ENCODE data around the gene CFAP299.
A peak's percentile ranks its signal among the peaks of the same experiment; 100 is the strongest.
"Not testable (repeated sequence)": the region's sequence is repeated elsewhere in the genome, so short reads cannot be mapped to it uniquely, and the experiment has no call there.

The CFAP299 gene

DNA sequence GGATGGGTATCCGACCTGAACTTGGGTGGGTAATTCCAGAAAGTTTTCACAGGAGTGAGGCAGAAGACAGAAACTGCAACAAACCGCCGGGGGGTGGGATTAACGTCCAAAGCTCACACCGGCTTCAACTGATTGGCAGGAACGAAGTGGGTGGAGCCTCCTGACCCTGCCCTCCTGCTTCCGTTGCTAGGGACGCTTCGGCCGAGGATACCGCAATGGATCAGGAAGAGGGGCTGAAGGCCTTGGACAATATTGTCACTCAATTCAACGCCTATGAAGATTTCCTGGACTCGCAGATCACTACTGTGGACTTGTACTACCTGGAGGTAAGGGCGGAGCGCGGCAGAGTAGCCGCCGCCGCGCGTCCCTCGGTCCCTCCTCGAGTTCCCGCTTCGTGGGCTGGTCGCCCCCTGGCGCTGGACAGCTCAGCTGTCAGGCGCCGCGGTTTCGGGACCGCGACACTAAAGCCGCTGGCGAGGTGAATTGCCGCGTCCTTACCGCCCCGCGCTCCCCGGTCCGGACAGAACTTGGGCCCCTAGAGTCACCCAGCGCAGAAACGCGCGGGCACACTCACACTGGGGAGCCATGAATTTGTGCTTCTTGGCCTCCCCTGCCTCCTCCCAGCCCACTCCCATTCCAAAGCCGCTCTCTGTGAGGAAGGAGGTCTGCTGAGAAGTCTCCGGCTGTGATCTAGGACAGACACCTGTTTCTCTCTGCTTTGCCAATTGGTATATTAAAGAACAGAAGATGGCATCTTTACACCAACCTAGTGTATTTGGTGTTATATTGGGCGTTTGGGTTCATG lies at the start of gene CFAP299:
CFAP299 (plus strand) TSS at position 177 of the 805 bp plus-strand sequence.
- peak in 1 of 2 donors; percentile 42 for DNase-seq (ENCODE audit: low read depth in 1 of 2, low spot score in 1 of 2)

DNA sequence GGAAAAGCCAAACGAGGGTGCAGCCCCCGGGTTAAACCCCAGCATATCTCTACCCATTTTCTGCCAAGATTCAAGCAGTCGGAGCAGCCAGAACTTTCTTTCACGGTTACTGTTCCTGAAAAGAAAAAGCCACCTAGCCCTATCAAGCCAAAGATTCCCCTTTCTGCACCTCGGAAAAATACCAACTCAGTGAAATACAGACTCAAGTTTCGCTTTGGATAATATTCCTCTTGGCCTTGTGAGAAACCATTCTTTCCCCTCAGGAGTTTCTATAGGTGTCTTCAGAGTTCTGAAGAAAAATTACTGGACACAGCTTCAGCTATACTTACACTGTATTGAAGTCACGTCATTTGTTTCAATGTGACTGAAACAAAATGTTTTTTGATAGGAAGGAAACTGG lies 49.1 kb upstream of the CFAP299 start:
- no peak for DNase-seq (ENCODE audit: low read depth in 1 of 2, low spot score in 1 of 2)

DNA sequence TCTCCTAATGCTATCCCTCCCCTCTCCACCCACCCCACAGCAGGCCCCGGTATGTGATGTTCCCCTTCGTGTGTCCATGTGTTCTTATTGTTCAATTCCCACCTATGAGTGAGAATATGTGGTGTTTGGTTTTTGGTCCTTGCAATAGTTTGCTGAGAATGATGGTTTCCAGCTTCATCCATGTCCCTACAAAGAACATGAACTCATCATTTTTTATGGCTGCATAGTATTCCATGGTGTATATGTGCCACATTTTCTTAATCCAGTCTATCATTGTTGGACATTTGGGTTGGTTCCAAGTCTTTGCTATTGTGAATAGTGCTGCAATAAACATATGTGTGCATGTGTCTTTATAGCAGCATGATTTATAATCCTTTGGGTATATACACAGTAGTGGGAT lies 44.9 kb upstream of the CFAP299 start:
- DNase-seq (ENCODE audit: low read depth in 1 of 2, low spot score in 1 of 2) = not testable (repeated sequence)

DNA sequence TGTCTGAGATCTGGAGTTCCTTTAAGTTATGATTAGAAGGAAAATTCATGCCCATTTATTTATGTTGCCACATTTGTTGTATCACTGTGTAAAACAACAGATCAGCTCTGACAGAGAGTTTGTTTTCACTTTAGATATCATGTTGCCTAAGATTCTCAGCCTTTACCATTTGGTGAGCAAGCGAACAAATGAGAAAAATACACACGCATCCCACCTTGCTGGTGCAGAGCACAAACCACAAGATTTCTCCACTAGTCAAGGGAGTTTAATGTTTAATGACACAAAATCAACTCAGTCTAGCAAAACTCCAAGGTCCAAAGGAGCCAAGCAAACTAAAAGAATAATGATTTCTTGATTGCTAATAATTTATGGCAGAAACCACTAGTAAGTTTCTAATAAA lies 41.3 kb upstream of the CFAP299 start:
- DNase-seq (ENCODE audit: low read depth in 1 of 2, low spot score in 1 of 2) = no peak

DNA sequence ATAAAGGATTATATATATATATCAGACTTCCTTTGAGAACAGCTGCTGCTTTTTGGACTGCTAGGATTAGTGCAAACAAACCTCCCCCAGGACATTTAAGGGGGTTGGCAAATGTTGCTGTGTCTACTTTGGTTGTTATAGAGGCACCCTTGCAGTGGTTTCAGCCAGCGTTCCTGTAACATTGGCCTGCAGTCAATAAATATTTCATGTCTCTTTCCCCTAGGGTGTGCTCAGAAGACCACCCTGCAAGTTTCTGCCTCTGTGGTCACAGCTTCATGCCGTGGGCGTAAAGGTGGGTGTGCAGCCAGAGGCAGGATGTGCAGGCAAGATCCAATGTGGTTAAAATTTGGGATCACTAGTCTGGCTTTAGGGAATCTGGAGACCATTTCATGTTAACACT lies 40.2 kb upstream of the CFAP299 start:
- no peak for DNase-seq (ENCODE audit: low read depth in 1 of 2, low spot score in 1 of 2)

DNA sequence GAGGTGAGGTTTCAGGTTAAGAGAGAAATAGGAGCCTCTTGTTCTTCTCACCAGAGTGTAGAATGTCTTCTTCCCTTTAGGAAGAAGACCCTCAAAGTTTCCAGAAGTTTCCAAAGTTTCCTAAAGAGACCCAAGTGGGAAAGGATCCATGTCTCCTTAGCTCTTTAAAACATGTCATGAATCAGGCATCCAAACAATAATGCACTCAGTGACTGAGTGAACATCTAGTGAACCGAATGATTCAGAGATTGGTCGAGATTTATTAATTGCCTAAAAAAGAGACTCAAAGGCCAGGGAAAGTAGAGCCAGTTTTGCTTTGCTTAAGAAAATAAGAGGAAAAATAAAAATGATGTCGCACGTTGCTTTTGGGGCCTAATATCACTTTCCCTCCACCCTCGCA lies 39.7 kb upstream of the CFAP299 start:
- DNase-seq (ENCODE audit: low read depth in 1 of 2, low spot score in 1 of 2) = no peak

DNA sequence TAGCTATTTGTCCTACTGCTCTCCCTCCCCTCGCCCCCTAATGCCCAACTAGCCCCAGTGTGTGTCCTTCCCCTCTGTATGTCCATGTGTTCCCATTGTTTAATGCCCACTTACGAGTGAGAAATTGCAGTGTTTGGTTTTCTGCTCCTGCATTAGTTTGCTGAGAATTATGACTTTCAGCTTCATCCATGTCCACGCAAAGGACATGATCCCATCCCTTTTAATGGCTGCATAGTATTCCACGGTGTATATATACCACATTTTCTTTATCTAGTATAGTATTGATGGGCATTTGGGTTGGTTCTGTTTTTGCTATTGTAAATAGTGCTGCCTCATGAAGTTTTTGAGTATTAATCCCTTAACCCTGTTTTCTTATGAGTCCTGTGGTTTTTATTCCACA lies 33.6 kb upstream of the CFAP299 start:
- no peak for DNase-seq (ENCODE audit: low read depth in 1 of 2, low spot score in 1 of 2)

DNA sequence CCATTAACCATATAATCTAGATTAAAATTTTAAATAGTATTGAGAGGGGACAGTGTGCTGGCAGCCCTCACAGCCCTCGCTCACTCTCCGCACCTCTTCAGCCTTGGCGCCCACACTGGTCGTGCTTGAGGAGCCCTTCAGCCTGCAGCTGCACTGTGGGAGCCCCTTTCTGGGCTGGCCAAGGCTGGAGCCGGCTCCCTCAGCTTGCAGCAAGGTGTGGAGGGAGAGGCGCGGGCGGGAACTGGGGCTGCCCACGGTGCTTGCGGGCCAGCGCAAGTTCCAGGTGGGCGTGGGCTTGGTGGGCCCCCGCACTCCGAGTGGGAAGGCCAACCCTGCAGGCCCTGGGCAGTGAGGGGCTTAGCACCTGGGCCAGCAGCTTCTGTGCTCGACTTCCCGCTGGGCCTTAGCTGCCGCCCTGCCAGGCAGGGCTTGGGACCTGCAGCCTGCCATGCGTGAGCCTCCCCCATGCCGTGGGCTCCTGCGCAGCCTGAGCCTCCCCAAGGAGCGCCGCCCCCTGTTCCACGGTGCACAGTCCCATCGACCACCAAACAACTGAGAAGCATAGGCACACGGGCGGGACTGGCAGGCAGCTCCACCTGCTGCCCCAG lies 32.8 kb upstream of the CFAP299 start:
- no peak for DNase-seq (ENCODE audit: low read depth in 1 of 2, low spot score in 1 of 2)

DNA sequence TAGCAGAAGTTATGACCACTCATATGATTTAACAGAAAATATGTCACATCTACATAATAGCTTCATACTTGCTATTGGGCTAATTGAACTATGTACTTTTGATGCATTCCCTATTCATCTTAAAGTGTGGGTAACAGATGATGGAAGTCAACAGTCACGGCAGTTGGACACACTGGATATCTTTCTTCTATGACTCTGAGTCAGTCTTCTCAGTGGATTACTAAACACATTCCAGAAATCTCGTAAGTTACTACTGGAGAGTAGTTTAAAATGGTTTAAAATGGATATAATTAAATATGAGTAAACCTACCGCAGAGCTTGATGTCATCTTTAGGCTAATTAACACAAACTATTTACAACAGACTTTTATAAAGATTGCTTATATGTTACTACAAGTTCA lies 30.1 kb upstream of the CFAP299 start:
- DNase-seq (ENCODE audit: low read depth in 1 of 2, low spot score in 1 of 2) = no peak

DNA sequence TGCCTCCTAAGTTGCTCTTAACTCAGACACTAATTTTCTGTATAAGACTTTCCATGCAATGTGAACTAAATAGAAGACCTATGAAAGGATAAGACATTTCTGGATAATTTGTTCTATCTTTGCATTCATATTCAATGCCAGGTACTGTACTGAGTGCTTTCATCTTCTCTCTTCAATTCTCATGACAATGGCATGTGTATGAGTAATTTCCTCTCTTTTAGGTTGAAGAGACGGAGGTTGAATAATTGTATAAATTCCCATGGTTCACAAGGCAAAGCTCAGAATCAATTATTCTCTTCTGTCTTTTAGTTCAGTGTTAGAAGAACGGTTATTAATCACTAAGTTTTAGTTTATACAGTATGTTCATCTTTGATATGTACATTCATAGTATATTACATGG lies 29.3 kb upstream of the CFAP299 start:
- DNase-seq (ENCODE audit: low read depth in 1 of 2, low spot score in 1 of 2) = no peak

DNA sequence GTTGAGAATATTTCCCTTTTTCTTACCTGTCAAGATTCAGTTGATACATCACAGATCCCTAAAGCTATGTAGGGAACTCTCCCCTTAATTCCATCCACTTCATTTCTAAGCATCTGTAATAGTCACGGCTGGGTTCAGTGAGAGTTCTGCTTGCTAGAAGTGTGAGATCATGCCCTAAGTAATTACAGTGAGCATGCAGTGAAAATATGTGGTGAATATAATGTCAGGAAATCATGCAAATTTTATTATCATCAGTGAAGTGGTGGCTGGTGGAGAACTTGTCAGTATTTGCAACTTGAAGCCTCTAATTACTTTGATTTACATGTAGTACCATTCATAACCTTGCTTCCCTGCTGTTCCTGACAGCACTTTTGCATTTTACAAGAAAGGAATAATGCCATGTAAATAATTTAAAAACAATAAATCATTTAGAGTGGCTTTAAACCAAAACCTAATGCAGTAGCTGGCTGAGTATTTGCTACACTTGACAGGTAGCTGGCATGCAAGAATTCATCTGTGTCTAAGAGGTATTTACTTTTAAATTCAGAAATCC lies 28.3 kb upstream of the CFAP299 start:
- no peak for DNase-seq (ENCODE audit: low read depth in 1 of 2, low spot score in 1 of 2)

DNA sequence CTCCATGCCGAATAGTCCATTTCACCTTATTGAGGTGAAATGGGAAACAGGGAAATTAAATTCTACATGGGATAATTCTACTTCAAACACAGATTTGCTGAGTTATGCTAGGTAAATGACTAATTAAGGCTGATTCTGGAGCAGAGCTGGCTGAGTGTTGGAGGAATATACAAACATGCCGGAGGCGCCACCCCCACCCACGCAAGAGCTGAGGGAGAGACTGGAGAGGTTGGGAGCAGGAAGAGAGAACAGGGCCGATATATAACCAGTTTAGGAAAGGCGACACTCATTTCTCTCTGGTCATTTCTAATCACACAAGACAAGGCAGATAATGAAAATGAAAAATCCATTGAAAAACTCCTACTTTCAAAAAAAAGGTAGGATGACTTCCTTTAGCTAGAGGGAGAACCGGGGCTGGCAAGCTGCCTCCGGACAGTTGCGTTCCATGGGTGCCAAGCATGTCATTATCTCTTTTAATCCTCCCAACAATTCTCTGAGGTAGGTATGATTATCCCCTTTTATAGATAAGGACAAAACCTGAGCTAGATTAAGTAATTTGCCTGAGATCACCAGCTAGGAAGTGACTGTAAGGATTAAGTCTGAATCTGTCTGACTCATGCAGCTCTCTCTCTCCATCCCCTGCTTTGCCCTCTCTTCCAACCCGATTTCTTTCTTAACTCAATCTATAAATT lies 27.6 kb upstream of the CFAP299 start:
- no peak for DNase-seq (ENCODE audit: low read depth in 1 of 2, low spot score in 1 of 2)

DNA sequence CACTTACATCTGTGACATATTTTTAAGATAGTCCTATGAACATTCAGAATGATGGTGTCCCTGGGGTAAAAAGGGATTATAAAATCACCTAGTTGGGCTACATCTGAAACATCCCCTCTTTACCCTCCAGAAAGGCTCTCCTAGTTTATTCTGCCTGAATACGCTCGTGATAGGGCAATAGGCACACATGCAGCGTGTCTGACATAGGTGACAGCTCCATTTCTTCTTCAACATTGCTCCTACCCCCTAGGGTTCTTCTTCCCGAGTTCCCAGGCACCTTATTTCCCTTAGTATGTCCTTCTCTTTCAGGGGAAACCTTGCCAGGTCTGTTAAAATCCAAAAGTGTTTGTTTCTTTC lies 27.1 kb upstream of the CFAP299 start:
- DNase-seq (ENCODE audit: low read depth in 1 of 2, low spot score in 1 of 2) = no peak

DNA sequence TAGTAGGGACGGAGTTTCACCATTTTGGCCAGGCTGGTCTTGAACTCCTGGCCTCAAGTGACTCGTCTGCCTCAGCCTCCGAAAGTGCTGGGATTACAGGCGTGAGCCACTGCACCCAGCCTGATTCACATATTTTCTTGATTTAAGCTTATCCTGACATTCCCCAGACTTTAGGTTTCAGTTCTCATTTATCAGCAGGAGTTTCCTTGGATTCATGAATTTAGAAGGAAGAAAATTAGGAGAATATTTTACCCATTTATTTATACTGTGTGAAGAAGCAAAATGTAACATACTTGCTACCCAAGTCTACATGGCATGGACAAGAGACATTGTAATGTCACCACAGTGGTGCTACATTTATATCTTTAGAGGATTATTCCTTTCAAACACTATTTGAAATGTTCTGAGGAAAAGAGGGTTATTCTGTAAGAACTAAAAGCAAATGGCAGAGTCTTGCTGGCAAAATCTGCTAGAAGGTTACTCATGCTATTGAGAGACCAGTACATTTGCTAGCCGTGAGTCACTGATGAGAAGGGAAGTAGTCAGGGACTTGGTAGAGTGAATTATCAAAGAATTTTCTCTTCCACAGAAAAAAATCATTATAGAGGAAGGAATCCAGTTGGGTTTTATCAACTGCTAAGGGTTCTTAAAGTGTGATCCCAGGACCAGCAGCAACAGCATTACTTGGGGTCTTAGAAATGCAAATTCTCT lies 26.1 kb upstream of the CFAP299 start:
- no peak for DNase-seq (ENCODE audit: low read depth in 1 of 2, low spot score in 1 of 2)

DNA sequence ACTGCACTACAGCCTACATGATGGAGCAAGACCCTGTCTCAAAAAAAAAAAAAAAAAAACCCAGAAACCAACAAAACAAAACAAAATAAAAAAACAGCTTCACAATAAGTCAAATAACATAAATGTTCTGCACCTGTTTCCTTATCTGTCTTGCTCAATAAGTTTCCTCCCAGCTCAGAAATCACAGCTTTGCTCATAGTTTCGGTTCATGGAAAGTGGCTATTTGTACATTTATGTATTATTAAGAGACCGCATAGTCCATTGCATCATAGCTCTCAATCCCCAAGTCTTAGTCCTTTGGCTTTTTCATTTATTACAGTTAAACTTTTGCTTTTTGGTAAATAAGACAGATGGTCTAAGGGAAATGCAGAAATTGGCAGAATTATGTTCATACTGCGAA lies 24.4 kb upstream of the CFAP299 start:
- no peak for DNase-seq (ENCODE audit: low read depth in 1 of 2, low spot score in 1 of 2)

DNA sequence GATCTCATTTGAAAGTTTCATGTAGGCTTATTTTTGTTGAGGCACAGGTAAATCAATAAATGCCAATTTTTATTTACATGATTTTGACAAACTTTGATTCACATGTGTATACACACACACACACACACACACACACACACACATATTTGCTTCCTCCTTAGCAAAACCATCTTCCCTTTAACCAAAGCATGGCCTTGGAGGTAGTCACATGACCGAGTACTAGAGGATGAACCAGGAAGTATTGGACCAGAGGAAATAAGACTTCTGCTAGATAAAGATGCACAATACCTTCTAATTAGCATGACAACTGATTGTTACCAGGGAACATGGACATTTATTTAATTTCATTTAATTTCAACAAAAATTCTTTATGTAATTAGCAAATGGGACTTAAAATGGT lies 23.4 kb upstream of the CFAP299 start:
- DNase-seq (ENCODE audit: low read depth in 1 of 2, low spot score in 1 of 2) = no peak

DNA sequence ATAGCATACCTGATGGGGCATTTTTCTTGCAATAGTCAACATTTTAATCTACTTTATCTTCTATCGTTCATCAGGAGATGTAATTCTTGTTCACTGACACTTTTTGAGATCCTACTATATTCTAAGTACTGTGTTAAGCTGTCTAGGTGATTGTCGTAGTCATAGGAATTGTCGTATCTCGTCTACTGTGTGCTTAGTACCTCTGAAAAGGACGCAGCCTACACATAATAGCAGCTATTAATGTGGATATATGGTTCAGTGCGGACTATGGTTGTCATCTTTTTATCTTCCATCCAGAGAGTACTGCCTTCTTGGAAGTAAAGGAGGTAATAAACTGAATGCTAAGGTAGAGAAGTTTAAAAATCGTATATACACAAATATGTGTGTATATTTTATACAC lies 21.9 kb upstream of the CFAP299 start:
- DNase-seq (ENCODE audit: low read depth in 1 of 2, low spot score in 1 of 2) = no peak

DNA sequence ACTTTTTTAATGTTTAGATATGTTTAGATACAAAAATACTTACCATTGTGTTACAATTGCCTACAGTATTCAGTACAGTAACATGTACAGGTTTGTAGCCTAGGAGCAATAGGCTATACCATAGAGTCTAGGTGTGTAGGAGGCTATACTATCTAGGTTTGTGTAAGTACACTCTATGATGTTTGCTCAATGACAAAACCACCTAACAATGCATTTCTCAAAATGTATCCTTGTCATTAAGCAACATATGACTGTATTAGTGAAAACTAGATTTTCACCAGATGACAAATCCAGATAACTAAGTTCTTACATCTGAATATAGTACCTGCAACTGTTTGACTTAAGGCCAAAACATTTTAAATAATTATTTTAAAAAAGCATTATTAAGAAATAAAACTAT lies 19.7 kb upstream of the CFAP299 start:
- not testable (repeated sequence) for DNase-seq (ENCODE audit: low read depth in 1 of 2, low spot score in 1 of 2)

DNA sequence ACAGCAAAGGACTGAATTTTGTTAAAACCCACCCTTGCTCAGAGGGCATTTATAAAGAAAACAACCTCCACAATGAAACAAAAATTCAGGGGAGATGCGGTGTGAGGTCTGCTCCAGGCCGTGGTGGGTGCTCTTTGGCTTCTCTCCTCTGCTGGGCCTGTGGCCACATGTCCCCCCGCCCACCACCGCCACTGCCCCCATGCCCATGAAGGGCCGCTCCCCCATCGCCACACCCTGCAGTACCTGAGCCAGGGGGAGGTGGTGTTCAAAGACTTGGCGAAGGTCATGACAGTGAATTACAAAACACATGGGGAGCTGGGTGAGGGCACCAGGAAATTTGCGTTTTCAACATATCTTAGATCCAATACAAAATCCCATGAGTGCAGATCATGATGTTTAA lies 14.2 kb upstream of the CFAP299 start:
- DNase-seq (ENCODE audit: low read depth in 1 of 2, low spot score in 1 of 2) = no peak

DNA sequence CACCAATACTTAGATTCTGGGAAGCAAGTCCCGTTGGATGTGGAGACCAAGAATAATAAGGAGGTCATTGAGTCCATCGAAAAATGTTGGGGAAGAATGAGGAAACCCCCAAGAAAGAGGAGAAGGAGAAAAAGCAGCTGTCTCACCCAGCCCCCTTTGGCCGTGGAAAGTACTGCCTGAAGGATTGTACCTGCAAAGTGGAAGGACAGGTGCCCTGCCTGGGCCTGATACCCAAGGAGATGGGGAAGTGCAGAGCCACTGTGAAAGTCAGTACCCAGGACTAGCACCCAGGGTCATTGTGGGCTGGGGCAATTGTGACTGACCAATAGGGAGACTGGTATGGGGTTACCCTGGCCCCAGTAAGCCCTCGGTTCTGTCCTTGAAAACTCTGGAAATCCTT lies 13.8 kb upstream of the CFAP299 start:
- no peak for DNase-seq (ENCODE audit: low read depth in 1 of 2, low spot score in 1 of 2)

DNA sequence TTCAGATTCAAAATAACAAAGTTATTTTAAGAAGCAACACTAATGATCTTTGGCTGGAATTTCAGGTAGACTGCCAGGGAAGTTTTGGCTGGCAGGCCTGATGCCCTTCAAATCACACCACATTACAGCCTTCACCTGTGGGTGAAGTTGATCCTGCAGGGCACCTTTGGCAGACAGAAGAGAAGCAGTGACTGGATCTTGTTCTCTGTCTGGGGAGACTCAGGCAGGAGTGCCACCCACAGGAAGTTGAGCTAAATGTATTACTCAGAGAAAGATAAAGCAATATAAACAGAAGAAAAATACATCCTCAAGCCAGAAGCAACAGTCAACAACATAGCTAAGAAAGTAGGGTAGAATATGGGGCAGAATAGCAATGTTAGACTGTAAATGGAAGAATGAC lies 12.8 kb upstream of the CFAP299 start:
- DNase-seq (ENCODE audit: low read depth in 1 of 2, low spot score in 1 of 2) = no peak

DNA sequence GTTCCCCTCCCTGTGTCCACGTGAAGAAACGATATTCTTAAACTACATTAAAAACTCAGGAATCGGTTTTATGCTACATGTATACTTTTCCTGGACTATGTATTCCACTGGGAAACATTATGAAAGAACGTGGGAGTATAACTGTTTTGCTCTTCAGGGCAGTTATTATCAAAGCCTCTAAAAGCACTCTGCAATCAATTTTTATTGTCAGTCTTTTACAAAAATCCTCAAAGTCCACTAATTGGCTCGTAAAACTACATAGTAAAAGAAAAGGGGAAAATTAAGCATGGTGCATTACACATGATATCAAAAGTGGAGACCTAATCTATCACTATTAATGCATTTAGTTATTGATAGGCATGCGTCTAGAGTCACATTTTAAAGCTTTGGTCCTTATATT lies 11.4 kb upstream of the CFAP299 start:
- DNase-seq (ENCODE audit: low read depth in 1 of 2, low spot score in 1 of 2) = no peak
